ENCODE measurements around the gene ADO. TPM values are rescaled to one million over a fixed set of nuclear protein-coding genes. Genes with fewer than 3 reads are reported as not detected.

Gene ADO
- total and polyA plus RNA-seq, 9 of the 15 experiments (the other 6 are each of a cell fraction or from before 2014, with no cell fraction given): 3.0 to 20.0 (median 16.1) TPM

DNA sequence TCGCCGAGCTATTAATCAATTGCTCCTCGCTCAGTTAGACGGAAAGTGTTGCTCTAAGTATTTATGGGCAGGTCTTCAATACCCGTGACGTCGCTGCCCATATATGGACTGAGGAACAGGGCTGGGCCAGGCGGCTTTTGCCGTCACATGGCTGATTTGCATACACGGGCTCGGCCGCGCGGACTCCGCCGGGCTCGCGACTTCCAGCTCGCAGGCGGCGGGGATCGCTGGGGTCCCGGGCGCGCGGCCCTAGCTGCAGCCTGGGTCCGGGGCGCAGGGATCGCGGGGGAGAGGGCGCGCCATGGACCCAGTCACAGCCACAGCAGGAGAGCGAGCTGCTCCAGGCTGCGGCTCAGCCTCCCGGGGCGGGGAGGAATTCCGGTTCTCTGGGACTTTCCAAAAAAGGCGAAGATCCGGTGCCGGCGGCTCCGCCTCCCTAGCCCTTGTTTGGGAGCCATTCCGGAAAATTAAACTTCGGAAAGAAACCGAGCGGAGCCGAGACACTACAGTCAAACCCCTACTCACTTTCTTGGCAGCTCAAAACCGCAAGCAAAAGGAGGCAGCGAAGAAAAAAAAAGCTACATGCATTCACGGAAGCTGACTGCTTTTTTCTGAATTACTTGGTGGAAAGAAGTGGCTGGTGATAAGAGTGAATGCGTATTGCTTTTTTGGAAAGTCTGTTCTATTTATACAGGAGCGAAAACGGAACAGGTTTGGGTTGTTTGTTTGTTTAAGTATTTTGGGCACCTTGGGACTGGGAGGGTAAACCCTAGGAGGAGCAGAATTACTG is 12.0 kb downstream of the ADO start, which contains the start of gene EGR2 (continued):
- TF ChIP-seq, protein P1, sequence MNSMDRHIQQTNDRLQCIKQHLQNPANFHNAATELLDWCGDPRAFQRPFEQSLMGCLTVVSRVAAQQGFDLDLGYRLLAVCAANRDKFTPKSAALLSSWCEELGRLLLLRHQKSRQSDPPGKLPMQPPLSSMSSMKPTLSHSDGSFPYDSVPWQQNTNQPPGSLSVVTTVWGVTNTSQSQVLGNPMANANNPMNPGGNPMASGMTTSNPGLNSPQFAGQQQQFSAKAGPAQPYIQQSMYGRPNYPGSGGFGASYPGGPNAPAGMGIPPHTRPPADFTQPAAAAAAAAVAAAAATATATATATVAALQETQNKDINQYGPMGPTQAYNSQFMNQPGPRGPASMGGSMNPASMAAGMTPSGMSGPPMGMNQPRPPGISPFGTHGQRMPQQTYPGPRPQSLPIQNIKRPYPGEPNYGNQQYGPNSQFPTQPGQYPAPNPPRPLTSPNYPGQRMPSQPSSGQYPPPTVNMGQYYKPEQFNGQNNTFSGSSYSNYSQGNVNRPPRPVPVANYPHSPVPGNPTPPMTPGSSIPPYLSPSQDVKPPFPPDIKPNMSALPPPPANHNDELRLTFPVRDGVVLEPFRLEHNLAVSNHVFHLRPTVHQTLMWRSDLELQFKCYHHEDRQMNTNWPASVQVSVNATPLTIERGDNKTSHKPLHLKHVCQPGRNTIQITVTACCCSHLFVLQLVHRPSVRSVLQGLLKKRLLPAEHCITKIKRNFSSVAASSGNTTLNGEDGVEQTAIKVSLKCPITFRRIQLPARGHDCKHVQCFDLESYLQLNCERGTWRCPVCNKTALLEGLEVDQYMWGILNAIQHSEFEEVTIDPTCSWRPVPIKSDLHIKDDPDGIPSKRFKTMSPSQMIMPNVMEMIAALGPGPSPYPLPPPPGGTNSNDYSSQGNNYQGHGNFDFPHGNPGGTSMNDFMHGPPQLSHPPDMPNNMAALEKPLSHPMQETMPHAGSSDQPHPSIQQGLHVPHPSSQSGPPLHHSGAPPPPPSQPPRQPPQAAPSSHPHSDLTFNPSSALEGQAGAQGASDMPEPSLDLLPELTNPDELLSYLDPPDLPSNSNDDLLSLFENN (IDR thresholded peaks at IDR 0.05; ENCODE audit: low read depth in 2 of 2, low read length in 2 of 2): no peak
- TF ChIP-seq, protein P2, sequence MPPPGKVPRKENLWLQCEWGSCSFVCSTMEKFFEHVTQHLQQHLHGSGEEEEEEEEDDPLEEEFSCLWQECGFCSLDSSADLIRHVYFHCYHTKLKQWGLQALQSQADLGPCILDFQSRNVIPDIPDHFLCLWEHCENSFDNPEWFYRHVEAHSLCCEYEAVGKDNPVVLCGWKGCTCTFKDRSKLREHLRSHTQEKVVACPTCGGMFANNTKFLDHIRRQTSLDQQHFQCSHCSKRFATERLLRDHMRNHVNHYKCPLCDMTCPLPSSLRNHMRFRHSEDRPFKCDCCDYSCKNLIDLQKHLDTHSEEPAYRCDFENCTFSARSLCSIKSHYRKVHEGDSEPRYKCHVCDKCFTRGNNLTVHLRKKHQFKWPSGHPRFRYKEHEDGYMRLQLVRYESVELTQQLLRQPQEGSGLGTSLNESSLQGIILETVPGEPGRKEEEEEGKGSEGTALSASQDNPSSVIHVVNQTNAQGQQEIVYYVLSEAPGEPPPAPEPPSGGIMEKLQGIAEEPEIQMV (tag; conservative IDR thresholded peaks at IDR 0.05; ENCODE audit: low read depth): no peak
- no peak for TF ChIP-seq RNF2 (IDR thresholded peaks at IDR 0.05)
- TF ChIP-seq PTTG1 (tag; IDR thresholded peaks at IDR 0.05; ENCODE audit: low read depth): no peak
- TF ChIP-seq, protein P3, sequence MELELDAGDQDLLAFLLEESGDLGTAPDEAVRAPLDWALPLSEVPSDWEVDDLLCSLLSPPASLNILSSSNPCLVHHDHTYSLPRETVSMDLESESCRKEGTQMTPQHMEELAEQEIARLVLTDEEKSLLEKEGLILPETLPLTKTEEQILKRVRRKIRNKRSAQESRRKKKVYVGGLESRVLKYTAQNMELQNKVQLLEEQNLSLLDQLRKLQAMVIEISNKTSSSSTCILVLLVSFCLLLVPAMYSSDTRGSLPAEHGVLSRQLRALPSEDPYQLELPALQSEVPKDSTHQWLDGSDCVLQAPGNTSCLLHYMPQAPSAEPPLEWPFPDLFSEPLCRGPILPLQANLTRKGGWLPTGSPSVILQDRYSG (tag; conservative IDR thresholded peaks at IDR 0.05; ENCODE audit: low read depth): no peak
- TF ChIP-seq IRF2 (CRISPR knock-in tag; IDR thresholded peaks at IDR 0.05): no peak
- no peak for TF ChIP-seq PTRF (tag; IDR thresholded peaks at IDR 0.05)
- no peak for TF ChIP-seq ZNF174 (CRISPR knock-in tag; IDR thresholded peaks at IDR 0.05)
- TF ChIP-seq, protein P4, sequence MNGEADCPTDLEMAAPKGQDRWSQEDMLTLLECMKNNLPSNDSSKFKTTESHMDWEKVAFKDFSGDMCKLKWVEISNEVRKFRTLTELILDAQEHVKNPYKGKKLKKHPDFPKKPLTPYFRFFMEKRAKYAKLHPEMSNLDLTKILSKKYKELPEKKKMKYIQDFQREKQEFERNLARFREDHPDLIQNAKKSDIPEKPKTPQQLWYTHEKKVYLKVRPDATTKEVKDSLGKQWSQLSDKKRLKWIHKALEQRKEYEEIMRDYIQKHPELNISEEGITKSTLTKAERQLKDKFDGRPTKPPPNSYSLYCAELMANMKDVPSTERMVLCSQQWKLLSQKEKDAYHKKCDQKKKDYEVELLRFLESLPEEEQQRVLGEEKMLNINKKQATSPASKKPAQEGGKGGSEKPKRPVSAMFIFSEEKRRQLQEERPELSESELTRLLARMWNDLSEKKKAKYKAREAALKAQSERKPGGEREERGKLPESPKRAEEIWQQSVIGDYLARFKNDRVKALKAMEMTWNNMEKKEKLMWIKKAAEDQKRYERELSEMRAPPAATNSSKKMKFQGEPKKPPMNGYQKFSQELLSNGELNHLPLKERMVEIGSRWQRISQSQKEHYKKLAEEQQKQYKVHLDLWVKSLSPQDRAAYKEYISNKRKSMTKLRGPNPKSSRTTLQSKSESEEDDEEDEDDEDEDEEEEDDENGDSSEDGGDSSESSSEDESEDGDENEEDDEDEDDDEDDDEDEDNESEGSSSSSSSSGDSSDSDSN (IDR thresholded peaks at IDR 0.05; ENCODE audit: borderline replicate concordance in 1 of 2, low read depth in 2 of 2, low read length in 2 of 2): peak in 1 of 2 experiments; percentile 20; a peak in 1 of 4 replicates
- TF ChIP-seq ZNF224 (CRISPR knock-in tag; IDR thresholded peaks at IDR 0.05): no peak
- no peak for TF ChIP-seq NEUROD1 (IDR thresholded peaks at IDR 0.05; ENCODE audit: borderline replicate concordance, low read depth, low read length, partially characterized antibody)
- no peak for TF ChIP-seq CCAR2 (IDR thresholded peaks at IDR 0.05; ENCODE audit: low read depth, low read length)
- no peak for TF ChIP-seq CHD2 (IDR thresholded peaks at IDR 0.05; ENCODE audit: low read depth, low read length)
- TF ChIP-seq, protein P5, sequence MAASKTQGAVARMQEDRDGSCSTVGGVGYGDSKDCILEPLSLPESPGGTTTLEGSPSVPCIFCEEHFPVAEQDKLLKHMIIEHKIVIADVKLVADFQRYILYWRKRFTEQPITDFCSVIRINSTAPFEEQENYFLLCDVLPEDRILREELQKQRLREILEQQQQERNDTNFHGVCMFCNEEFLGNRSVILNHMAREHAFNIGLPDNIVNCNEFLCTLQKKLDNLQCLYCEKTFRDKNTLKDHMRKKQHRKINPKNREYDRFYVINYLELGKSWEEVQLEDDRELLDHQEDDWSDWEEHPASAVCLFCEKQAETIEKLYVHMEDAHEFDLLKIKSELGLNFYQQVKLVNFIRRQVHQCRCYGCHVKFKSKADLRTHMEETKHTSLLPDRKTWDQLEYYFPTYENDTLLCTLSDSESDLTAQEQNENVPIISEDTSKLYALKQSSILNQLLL (CRISPR knock-in tag; IDR thresholded peaks at IDR 0.05; ENCODE audit: borderline replicate concordance): no peak
- TF ChIP-seq MEF2A (IDR thresholded peaks at IDR 0.05; ENCODE audit: control insufficient read depth, low read depth, low read length): no peak
- no peak for TF ChIP-seq XRCC5 (IDR thresholded peaks at IDR 0.05; ENCODE audit: low read depth, low read length)
- no peak for TF ChIP-seq C11orf30 (IDR thresholded peaks at IDR 0.05; ENCODE audit: low read depth)

All from K562 (cell line).